ENCODE results near the gene PTTG1IP.

Gene PTTG1IP

GRCh38 chr21:44819283-44820243 is 53.9 kb downstream of the PTTG1IP start:
- no peak for DNase-seq

GRCh38 chr21:44818640-44819011 is 54.9 kb downstream of the PTTG1IP start:
- no peak for DNase-seq

DNA sequence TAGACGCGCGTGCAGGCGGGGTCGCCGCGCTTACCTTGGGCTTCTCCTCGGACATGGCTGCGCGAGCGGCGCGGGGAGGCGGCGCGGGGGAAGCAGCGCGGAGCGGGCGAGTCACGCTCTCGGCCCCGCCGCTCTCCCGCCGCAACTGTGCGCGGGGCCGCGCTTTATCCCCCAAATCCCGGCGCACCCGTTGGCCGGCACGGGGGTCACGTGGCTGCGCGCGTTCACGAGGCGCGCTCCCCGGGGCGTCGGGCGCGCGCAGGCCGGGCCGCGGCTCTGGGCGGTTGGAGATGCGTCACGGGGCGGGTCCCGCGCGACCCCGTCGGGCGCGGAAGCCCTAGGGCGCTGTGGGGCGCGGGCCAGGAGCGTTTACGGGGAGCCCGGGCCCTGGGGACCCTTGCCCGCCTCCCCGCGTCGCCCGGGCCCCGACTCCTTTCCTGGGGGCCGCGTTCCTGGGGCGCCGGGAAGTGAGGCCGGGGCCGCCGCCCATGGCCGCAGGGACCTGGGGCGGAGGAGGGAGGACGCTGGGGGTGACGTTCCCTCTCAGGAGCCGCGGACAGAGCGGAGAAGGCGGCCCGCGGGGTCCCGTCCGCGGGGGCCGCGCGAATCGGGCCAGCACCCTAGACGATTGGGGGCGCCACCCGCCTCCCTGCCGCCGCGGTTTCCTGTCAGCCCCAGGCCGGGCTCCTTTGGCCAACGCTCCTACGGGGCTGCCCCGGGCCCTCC is 55.4 kb downstream of the PTTG1IP start, which contains the start of gene SUMO3:
SUMO3 (minus strand) TSS at position 149 of the 726 bp plus-strand sequence; CDS start at position 55, 94 bp downstream.
- peak; percentile 92 for DNase-seq

- peak; percentile 97 for DNase-seq
Observed at GRCh38 chr21:44817506-44817880, 56.0 kb downstream of the PTTG1IP start.

- DNase-seq = no peak
Observed at GRCh38 chr21:44816761-44817505, 56.6 kb downstream of the PTTG1IP start.

- DNase-seq = no peak
Observed at GRCh38 chr21:44815852-44816628, 57.5 kb downstream of the PTTG1IP start.

DNA sequence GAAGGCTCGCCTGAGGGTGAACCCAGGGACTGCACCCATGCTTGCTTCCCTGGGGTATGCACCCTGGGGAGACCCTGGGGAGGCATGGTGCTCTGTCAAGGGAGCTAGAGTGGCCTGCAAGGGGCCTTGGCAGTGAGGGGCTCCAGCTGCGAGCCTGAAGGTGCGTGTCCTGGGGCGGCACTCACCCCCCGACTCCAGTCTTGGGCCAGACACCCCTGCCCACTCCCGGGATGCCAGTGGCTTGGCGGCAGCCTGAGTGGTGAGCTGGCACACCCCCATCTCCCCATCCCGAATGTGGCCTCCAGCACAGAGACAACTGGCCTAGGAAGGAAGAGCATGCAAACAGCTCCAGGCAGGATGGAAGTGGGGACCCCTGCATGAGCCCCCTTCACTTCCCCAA is 58.3 kb downstream of the PTTG1IP start:
- no peak for DNase-seq

DNA sequence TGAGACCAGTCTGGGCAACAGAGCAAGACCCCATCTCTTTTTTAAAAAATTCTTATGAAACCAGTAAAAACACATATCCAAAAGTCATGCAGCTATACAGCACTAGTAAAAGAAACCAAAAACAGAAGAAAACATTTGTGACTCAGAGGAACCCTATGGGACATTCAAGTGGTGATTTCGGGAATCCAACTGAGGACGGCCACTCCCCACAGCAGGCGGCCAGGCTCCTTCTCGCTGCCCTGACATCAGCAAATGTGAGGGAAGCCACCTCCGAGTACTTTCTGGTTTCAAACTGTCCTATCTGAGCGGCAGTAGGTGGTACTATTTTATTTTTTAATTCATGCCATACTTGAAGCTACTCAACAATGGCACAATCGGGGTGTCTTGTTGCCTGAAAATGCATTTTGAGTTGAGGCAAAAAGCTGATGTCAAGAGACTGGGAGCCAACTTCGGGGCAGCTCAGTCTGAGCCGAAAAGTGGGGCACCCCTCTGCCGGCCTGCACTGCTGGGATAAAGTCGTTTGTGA is 58.9 kb downstream of the PTTG1IP start:
- no peak for DNase-seq

- DNase-seq = no peak
Observed at GRCh38 chr21:44813727-44814126, 59.8 kb downstream of the PTTG1IP start.

DNA sequence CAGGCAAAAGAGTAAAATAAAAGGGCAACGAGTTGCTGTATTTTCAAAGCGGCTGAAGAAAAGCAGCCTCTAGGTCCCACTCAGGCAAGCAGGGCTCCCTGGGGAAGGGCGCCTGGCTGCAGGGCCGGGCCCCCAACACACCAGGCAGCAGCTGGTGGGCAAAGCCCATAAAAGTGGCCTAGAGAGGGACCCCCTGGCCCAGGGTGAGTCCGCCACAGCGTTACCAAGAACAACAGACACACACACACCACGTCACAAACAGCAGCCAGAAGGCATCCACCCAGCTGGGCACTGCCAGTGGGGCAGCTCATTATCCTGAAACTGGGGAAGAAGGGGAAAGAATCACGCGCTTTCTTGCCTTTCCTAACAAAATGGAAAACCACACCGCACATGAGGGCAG is 60.3 kb downstream of the PTTG1IP start:
- DNase-seq = no peak

DNA sequence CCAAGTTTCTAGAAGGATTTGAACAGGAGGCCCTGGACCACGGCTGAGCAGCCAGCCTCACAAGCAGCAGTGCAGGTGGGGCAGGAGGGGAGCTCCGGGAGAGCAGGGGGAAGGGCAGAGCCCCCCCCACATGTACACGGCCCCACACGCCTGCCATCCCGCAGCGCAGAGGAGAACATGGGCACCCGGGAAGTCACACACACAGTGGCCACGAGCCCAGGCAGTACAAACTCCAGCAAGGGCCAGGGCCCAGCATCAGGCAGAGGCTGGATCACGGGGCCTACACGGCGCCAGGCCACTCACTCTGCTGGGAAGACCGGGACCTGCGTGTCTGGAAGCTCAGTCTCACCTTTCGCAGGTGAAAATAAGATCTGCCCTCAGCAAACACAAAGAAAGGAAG is 60.9 kb downstream of the PTTG1IP start:
- DNase-seq = no peak

DNA sequence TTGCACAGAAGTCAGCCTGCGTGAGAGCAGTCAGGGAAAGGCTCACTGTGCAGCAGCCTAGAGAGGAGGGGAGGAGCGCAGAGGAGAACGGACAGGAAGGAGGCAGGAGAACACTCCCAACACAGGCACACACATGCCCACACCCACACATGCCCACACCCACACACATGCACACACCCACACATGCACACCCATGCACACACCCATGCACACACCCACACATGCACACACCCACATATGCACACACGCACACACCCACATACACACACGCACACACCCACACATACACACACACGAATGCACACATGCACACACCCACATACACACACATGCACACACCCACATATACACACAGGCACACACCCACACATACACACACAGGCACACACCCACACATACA is 62.7 kb downstream of the PTTG1IP start:
- no peak for DNase-seq

GRCh38 chr21:44805859-44806258 is 67.6 kb downstream of the PTTG1IP start:
- DNase-seq = no peak

DNA sequence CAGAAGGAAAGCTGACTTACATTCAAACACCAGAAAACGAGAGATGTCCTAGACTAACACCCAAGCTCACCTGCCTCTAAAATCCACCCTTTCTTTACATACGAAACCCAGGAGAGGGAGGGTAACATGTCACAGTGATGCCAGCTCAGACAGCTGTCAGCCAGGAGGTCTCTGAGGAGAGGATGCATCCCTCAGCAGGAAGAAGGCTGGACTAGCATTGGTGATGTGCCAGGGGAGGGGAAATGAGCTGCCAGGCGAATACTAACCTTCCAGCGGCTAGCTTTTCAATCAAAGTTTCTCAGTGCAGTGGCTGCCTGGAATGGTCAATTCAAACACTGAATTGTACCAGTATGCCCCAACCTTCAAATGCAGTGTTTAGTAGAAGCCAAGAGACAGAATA is 68.3 kb downstream of the PTTG1IP start:
- no peak for DNase-seq

- no peak for DNase-seq
Observed at GRCh38 chr21:44804762-44805161, 68.7 kb downstream of the PTTG1IP start.

DNA sequence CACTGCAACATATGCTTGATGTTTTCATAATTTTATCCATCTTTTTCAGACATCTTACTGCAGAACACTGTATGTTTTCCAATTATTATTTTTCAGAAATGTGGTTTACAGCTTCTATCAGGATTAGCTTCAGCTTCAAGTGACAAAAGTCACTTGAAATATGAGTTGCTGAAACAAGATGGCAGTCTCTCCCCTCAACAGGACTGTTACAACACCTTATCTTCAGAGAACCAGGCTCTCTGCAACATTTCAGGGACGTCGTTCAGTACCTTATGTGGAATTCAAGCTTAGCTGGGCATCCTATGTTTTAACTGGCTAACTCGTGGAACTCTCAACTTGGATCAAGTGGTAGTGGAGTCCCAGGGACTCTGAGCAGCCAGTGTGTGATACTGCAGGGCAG is 69.8 kb downstream of the PTTG1IP start:
- no peak for DNase-seq

DNA sequence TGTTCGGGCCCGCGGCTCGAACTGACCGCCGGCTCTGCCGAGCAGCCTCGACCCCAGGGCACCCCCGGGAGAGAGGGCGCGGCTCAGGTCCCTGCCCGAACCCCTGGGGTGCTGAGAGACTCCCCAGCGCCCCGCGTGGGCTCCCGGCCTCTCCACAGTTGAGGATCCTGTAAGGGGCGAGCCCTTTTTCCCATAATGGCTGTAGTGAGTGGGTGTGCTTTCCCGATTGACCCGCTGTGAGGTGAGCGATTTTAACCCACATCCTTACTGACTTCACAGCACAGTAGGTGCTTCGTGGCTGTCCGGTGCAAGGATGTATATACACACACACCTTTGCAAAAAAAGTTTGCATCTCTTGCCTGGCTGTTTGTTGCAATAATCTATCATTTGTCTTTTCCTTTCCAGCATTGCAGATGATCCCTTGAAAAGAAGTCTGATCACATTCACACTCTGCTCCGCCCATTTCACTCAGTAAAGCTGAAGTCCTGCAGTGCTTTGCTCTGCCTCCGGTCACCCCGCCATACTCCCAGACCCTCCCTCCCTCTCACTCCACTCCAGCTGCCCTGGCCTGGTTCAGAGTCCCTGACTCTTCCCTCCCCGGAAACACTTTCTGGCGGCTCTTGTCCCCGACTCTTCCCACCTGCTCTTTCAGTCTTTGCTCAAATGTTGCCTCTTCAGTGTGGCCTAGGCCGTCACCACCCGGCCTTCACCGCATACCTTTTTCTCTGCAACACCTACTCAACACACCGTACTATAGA is 70.9 kb downstream of the PTTG1IP start:
- DNase-seq = no peak

DNA sequence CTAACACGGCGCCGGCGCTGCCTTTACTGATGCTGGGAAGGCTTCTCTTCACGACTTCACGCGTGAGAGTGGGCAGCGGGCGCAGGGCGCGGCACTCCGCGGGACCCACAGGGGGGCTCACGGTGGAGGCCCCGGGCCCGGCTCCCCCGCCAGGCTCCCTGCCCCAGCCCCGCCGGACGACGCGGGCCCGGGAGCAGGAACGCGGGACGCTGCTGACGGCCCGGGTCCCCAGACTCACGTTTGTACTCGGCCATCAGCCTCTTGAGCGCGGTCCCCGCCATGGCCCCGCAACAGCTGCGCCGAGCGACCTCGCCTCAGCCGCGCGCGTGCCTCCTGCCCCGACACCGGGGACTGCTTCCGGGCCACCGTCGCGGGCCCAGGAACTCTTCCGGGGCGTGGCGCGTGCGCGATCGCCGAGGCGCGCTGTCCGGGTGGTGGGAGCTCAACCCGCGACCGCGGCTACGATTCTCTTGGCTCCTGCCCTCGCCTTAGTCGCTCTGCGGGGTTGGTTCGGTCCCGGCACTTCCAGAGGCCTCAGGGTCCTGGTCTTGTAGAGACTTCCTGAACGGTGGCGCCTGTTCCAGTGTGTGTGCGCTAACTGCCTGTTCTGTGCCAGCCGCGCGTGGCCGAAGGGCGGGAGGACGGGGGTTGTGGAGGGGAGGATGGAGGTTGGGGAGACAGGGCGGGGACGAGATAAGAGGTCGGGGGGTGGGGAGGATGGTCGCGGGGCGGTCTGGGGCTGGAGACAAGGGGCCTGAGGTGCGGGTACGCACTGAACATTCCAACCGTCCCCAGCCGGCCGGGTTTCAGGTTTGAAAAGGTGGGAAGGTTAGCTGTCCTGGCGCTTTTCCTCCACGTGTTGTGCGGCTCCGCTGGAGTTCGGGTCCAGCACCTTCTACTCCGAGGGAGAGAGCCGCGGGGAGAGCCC is 71.8 kb downstream of the PTTG1IP start, which contains the start of gene UBE2G2:
UBE2G2 (minus strand) TSS at position 353 of the 928 bp plus-strand sequence; CDS start at position 281, 72 bp downstream.
- DNase-seq = peak; percentile 91

DNA sequence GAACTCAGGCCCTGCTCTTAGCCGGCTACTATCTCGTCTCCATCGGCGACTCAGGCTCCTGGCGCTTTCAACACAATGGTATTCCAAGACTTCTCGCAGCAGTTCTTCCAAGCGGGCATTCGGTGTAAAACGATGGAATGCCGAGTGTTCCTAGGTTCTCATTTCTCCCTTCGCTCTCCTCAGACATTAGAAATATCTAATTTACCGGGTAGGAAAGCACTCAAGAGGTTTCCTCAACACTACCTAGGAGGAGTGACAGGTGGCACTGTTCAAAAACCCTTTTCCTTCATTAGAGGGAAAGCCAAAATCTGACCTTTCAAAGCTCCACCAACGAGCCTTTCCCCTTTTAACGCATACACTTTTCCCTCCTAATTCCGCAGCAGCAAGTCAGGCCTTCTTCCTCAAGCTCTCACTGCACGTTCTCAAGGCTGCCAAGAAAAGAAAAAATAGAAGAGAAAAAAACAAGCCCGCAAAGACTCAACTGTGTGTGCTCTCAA is 72.5 kb downstream of the PTTG1IP start:
- peak; percentile 18 for DNase-seq

DNA sequence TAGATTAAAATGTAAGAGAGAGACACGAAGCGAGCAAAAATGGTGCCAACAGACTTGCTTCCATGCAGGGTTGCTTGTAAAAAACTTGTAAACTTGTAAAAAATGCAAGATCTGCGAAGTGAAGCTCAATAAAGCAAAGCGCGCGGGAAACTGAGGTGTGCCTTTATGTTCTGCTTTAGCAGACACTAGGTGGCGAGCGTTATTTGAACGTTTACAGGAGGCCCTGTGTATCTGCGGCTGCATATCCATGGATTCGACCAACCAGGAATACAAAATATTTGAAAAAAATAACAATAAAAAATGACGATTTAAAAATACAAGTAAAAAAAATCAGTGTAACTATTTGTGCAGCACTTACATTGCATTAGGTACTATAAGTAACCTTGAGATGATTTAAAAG is 73.4 kb downstream of the PTTG1IP start:
- DNase-seq = peak; percentile 12

All from suppressor macrophage treated with lipopolysaccharide for 4 hours (primary cell).